Activated CD4-positive, alpha-beta T cell treated with anti-CD3 and anti-CD28 coated beads, Interleukin-2, amount 50 U/mL, for 4 hours (primary cell): Measurements from ENCODE around the gene KLKB1.
"Not testable (repeated sequence)": the region's sequence is repeated elsewhere in the genome, so short reads cannot be mapped to it uniquely, and the experiment has no call there.

Experiments used
- DNase-seq, 2 experiments: peaks; one replicate each; pipeline ENCODE4 v3.0.0-alpha.2; 2020

Gene KLKB1

DNA sequence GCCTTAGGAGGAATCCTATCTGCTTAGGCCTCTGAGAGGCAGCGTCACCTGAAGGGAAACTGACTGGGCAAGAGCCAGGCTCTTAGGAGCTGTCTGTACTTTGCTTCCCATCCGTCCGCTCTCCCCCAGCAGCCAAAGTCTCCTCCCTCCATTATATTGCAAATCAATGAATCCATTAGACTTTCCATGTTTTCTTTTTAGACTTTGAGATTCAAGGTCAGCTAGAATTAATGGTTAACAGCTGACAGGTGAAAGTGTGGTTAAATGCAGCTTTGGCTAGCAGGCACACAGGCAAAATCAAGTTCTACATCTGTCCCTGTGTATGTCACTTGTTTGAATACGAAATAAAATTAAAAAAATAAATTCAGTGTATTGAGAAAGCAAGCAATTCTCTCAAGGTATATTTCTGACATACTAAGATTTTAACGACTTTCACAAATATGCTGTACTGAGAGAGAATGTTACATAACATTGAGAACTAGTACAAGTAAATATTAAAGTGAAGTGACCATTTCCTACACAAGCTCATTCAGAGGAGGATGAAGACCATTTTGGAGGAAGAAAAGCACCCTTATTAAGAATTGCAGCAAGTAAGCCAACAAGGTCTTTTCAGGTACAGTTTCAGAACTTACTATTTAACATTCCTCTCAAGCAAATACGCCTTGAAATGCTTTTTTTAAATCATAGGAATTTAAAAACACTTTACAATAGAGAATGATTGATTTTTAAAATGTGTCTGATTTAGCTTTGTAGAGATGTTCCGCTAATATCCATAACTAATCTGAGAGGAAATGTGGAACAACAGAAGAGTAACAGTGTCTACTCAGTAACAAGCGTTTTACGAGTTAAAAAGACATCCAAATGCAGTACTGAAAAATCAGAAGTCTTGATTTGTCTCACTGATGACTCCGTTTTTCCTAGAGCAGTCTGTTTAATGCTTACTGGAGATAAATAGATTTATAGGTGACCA, 38.7 kb downstream of the KLKB1 start, which contains the start of gene F11:
Gene F11 (plus strand): TSS at position 507 of the 970 bp plus-strand sequence. CDS start 948 bp downstream, outside the sequence.
- no peak for DNase-seq

DNA sequence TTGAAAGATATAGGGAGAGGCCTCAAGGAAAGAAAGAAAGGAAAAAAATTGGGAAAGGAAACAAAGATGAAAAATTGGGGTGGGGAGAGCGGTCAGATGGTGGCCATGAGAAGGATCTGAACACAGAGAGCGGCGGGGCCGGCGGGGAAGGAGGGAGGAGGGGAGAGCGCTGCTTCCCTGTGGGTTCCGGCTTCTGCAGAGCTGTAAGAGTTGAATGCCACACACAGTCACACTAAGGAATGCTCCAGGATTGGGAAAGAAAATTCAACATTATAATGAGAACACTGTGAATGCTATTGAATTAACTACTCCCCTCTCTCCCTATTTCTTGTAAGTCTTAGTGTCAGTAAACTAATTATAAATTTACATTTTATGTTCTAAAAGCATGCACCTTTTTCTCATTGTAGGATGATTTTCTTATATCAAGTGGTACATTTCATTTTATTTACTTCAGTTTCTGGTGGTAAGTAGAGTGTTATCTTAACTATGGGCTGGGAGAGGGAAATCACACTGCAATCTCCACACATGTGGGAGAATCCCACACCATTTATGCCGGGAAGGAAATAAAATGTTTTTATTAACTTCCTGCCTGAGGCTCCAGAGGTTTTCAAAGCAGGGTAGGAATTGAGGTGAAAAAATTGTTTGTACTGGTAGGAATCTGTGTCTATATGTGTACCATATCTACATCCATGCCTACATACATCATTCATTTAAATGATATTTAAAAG, 39.6 kb downstream of the KLKB1 start:
- DNase-seq = no peak

DNA sequence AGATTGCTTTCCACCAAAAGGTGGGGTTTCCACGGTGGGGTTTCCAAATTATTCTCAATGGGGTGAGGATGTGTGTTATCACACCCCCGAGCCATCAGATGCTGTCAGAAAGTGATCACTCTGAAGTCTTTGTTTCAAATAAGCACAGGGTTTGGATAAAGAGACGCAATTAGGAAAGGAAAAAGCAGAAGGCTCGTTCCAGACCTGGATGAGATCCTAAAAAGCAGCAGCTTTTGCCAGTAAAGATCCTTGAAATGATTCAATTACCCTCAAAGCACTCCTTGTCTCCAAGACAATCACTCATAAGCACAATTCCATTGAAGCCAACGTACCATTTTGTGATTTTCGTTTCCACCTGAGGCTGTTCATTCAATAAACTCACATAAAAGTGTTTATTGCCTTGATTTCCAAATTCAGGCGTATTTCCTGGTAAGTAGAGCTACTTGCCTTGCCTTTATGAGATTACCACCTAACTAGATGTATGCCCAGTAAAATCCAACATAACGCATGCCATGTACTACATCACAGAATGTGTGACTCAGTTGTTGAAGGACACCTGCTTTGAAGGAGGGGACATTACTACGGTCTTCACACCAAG, 43.9 kb downstream of the KLKB1 start:
- no peak for DNase-seq

DNA sequence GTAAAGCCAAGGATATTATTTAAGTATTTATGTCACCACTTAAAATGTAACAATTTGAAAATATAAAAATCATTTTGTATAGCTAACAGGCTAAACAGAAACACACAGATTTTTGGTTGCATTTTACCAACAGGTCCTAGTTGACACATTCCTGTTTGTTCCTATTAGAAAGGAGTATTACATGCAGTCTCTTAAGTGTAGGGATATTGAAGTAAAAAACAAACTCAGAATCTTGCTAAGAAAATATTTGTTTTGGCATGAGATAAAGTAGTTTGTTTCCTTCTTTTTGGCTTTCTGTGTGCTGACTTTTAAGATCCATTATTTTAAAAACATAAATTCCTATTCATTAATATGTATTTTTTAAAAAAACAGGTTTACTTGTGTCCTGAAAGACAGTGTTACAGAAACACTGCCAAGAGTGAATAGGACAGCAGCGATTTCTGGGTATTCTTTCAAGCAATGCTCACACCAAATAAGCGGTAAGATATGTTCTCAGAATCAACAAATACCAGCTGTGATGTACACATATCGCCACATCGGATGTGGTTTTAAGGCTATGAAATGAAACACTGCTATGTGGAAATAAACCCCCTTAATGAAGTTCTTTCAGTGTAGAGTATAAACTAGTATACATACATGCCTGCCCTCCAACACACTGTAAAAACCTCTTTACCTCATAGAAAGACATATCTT, 45.5 kb downstream of the KLKB1 start:
- DNase-seq = no peak

DNA sequence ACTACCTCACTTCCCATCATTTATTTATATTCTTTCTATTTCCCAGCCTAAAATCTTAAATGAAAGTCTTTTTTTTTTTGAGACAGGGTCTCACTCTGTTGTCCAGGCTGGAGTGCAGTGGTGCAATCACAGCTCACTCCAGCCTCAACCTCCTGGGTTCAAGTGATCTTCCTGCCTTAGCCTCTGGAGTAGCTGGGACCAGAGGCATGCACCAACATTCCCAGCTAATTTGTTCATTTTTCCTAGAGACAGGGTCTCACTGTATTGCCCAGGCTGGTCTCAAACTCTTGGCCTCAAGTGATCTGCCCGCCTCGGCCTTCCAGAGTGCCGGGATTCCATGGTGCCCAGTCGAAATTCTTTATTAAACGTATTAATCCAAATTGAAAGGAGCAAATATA, 46.1 kb downstream of the KLKB1 start:
- DNase-seq = not testable (repeated sequence)

DNA sequence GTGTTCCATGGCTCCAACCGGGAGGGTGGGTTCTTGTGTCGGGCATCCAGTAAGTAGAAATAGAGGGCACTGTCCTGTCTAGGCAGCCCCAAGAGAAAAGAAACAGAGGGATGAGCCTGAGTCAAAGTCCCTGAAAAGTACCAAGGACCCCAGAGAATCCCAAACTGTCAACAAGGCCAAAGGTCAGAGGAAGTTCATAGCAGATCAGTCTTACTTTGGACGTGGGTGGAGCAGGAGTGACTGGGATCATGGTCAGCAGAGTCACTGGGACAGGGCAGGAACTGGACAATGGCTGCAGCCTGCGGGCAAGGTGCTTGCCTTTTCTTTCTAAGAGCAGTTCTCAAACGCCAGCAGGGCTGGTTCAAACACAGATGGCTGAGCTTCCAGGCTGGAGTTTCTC, 56.0 kb downstream of the KLKB1 start:
- DNase-seq = no peak

DNA sequence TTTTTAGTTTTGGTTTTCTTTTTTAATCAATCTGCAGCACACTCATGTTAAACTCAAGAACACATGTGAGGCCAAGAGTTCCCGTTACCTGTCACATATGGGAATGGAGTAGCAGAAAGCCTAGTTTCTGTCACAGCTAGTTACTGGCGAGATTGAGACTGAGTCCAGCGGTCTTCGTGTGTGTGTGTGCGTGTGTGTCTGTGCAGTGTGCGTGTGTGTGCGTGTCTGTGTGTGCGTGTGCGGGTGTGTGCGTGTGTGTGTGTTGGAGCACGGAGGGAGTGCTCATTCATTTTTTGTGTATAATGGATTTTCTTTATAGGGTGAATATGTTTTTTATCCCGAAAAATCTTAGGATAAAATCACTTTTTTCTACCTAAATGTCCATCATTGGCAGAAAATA, 57.8 kb downstream of the KLKB1 start:
- no peak for DNase-seq

DNA sequence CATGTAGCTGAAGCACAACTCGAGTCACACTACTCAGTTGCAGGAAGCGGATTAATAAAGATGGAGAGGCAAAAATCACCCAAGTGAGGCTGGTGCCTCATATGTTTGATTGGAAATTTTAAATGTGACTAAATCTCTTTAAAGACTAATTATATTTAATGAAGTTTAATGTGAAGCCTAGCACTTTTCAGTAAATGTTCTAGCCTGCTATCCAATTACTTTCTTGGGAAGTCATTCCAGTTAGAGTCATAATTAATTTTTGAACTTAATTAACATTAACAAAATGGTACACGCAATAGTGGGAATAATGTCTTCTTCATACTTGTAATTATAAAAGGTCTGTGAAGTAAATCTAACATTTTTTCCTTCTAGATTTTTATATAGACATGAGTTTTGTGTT, 59.3 kb downstream of the KLKB1 start:
- DNase-seq = no peak

DNA sequence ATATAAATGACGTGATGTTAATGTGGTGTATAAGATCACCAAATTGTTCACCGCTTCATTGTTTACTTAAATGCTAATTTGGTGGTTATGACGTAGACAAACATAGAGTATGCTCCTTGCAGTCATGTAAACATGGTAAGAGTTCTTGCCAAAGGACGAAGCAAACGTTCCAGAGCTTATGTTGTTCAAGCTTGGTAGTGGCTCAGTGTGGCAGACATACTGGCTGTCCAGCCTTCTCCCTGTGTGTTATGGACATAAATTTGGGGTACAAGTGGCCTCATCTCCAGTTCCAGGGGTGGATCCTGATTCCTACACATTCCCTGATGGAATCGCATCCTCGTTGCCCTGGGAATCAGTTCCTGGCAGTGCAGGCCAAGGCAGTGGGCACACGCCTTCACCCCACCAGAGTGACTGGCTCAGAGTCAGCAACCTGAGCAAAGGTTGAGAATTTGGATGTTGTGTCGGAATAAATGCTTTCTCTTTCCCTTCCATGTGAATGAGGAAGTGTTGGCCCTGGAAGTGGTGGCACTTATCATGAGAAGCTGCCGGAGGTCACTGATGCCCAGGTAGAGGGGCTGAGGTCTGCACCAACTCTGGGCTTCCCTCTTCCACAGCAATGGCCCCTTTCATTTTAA, 64.1 kb downstream of the KLKB1 start:
- DNase-seq = no peak

DNA sequence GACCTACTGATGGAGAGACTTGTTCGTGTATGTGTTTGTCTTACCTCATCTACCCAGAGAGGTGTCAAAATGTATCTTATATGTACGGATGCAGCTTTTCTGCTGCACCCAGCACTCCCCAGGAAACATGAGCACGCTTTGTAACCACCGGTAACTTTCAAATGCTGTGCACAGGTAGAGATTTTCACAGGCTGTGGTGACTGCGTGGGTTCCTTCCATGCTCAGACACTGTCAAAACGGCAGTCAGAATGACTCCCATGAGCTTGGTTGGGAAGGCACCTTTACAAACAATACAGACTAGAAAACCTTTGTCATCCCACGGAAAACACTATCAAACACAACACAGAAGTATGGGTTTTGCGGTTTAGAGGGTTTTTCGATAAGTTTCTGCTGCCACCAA, 66.9 kb downstream of the KLKB1 start:
- DNase-seq = no peak

DNA sequence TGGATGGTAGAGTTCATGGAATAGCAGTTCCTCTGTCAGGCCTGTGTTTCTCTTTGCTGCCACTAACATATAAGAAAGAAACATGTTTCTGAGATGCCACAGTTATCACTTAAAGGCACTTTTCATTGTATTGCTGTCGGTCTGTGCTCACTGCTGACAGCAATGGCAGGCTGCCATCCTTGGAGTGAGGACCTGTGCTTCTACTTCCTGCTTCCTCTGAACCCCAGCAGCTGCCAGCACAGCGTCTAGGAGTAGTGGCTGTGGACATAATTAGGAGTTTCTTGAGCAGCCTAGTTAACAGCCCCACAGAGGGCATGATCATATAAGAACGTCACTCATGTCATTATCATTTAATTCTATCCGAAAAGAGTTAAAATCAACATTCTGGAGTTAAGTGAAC, 69.2 kb downstream of the KLKB1 start:
- DNase-seq = no peak

DNA sequence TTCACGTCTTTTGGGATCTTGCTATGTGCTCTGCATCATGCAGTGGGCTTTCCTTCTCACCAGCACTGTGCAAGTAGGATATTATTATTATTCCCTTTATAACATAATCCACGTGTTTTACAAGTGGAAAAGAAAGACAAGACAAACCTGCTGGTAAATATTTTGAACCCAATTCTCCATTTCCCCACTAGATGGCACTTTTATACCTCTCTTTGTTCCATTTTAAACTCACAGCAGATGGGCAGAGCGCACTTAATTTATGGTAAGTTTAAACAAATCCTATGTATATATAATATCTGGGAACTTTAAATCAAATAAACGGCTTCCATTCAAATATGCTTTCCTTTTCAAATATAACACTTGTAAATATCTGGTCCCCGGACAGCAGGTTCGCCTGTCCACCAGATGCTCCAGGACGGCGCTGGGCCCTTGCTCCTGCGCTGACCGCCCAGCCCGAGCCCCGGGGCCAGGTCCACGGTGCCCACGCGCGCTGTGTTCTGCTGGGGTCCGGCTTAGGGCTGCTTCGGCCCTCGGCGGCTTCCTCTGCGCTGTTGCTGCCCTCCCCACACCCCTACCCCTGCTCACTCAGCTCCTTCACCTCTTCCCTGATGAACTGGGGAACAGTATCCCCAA, 69.8 kb downstream of the KLKB1 start:
- no peak for DNase-seq

DNA sequence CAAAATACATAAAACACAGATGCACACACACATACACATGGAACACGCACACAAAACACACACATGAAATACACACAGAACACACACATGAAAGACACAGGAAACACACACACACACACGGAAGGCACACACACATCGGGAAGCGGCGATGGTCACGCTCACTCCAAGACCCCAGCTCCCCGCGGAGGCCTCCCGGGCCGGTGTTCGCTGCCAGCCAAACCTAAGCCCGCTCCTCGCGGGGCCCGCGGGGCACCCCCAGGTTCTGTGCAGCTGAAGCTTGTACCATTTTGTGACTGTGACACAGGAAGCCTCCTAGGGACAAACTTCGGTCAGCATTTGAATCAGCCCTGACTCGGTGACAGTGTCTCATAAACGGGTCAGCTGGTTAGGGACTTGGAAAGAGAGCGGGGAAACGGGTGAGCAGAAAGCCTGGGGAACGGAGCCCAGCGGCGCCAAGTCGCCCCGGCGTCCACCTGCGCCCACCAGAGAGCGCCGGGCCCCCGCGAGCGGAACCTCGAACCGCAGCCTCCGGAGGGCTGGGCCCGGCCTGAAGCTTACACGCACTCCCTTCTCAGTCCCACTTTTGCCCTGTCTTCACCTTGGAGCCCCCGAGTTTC, 70.8 kb downstream of the KLKB1 start:
- no peak for DNase-seq

DNA sequence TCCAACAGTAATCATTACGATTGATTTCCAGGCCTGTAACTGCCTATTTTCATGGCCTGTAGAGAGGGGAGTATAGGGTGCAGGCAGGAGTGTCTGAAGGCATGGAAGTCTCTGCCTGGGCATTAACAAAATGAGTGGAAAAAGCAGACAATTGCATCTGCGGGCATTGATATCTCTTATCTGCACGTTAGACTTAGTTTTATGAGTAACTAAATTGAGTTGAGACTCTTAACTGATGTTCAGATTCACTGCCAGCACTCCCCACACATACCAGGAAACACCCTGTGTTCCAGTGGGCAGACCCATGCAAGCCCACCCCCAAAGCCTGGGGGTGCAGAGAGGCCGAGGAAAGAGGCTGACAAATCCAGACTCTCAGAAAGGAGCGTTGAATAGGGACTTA, 72.0 kb downstream of the KLKB1 start:
- no peak for DNase-seq

DNA sequence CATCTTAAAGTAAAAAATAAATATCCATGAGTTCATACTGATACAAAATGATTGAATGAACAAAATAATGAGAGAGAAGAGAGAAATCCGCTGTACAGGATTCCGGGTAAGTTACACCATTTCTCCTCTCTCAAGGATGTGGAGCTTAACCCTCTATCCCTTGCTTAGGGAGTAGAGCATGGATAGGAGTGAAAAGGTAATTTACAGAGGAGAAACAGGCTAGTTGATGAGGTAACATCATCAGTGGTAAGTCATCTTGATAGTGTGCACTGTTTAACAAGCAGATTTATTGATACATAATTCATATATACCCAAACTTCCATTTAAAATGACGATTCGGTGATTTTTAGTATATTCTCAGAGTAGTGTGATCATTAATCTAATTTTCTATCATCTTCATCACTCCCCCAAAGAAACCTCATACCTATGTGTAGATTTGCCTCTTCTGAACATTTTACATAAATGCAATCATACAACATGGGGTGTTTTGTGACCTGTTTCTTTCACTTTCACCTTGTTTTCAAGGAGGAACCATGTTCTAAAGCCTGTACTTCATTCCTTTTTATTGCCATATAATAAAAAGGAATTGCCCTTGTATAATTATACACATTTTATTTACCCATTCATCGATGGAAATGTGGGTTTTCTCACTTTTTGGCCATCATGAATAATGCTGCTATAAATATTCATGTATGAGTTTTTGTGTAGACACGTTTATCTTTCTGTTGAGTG, 73.5 kb downstream of the KLKB1 start:
- no peak for DNase-seq

DNA sequence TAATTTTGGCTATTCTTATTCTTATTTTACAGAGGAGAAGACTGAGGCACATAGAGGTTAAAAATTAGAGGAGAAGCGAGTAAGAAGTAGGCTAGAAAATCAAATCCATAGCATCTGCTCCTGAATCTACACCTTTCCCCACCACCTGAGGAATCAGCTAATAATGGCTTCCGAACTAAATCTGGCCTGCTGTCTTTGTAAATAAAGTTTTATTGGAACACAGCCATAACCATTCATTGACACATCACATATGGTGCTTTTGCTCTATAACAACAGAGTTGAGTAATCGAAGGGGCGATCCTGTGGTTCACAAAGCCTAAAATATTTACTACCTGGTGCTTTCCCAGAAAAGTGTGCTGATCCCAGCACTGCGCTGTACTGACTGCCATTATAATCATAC, 76.9 kb downstream of the KLKB1 start:
- DNase-seq = no peak

DNA sequence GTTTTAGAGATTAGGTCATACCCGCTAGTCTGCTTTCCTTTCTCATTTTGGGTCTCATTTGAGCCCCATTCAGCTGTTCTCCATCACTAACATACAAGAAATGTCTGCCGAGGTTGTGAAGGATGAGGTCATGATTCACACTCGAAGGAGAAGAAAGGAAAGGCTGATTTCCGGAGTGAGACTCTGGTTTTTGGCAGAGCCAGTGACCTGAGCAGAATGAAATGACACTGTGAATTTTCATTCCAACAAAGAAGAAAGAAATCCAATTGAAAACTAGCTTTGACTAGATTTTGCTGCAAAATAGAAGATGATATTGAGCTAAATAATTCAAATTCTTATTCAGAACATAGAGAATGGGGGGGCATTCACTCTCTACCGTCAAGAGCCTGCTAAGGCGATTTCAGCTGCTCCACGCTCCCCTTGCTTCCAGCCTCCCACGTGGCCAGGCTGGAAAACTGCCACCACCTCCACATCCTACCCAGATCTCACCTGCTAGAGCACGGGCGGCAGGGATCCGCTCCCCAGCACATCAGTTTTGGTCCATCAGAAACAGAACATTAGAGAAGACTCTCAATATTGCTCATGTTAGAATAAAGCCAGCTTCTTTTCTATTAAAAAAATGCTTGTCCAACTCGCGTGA, 77.7 kb downstream of the KLKB1 start:
- no peak for DNase-seq

DNA sequence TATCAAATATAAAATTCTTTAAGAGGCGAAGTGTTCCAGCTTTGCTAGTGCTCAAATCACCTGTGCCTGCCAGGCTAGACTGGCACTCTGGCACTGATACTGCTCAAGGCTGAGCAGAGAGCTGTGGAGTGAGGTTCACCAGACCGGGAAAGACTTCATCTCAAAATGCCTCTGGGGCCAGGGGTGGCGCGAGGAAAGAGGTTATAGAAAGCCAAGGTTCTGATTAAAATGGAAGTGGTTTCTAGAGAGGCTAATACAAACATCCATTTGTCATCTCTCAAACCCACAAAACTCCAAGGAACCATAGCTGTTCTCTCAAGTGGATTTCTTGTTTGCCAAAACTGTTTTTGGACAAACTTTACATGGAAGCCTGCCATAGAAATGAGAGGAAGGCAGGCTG, 80.2 kb downstream of the KLKB1 start:
- no peak for DNase-seq

DNA sequence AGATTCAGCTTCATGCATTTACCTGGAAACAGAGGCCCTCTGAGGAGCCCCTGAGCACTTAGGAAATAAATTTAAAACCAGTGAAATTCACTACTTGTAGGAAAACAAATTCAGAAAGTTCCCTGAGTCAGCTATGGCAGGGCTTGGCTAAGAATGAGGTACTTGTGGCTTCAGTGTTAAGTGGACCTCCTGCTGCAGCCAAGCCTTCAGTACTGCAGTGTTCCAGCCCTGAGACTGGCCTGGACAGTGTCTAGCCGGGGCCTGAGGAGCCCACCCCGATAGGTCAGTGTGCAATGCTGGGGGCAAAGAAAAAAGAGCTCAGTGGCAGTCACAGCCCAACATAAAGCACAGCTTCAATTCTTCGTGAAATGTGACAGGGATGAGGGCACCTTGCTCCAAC, 80.6 kb downstream of the KLKB1 start:
- DNase-seq = no peak
